Cardiac fibroblast (primary cell): ENCODE measurements around the gene METTL2B.

Source experiments
- DNase-seq, 2 donors: peaks; one replicate each; pipeline versions ENCODE4 v3.0.0 to v3.0.0-alpha.2; 2010; ENCODE audit warnings: low read depth in 2 of 2
- H3K4me3 ChIP-seq, 2 donors: replicated peaks in 1 of 2; 1 replicate in 1 of 2; 2 replicates in 1 of 2; pipeline ENCODE4 v1.5.1; 2011; ENCODE audit warnings: low read depth in 2 of 2, low read length in 2 of 2, mild to moderate bottlenecking in 2 of 2, moderate library complexity in 1 of 2
- CTCF ChIP-seq: IDR thresholded peaks from one replicate; pipeline ENCODE4 v1.5.1; 2011; ENCODE audit warnings: low read depth, mild to moderate bottlenecking, low read length, inconsistent platforms

METTL2B gene

GRCh38 chr7:128435327-128435686 lies 41.2 kb upstream of the METTL2B start:
- H3K4me3 ChIP-seq = no peak overlapping the region
- no peak for DNase-seq
- TF ChIP-seq CTCF = no peak

DNA sequence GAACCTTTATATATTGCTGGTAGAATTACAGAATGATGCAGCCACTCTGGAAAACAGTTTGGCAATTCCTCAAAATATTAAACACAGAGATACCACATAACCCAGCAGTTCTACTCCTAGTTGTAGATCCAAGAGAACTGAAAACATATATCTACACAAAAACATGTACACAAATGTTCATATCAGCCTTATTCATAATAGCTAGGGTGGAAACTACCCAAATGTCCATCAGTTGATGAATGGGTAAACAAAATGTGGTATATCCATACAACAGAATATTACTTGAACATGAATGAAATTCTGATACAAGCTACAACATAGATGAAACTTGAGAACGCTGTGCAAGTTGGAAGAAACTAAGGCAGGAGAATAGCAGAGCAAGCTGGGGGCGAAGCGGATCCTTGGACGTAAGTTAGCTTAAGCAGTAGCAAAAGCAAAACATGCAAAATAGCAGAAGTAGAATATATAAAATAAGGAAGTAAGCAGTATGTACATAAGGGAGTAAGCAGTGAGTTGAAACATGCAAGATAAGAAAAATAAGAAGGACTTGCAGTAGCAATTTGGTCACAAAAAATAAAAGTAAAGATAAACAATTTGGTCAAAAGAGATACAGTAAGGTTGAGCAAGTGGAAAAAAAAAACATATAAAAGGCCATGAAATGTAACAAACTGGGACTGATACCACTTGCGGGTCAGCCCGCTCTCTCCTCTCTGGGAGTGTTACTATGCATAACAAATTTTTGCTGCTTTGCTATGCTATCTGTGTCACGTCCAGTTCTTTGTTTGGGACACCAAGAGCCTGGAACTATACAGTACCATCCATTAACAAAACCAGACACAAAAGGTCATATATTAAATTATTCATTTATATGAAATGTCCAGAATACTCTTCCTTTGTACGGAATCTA lies 38.9 kb upstream of the METTL2B start:
- DNase-seq = no peak
- TF ChIP-seq CTCF = no peak
- H3K4me3 ChIP-seq = no peak overlapping the region

DNA sequence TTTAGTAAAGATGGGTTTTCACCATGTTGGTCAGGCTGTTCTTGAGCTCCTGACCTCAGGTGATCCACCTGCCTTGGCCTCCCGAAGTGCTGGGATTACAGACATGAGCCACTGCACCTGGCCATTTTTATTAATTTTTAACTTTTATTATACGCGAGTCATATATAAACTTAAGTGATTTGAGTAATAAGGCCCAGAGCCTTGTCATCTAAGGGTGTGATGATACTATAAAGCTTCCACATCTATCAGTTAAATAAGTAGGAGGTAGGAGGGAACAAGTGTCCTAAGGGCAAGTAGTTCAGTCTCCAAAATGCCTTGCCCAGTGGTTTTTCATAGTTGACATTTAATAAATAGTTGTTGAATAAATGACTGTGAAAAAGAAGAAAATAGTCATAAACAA lies 34.2 kb upstream of the METTL2B start:
- DNase-seq = no peak
- TF ChIP-seq CTCF = no peak
- no peak overlapping the region for H3K4me3 ChIP-seq

- no peak for TF ChIP-seq CTCF
- no peak overlapping the region for H3K4me3 ChIP-seq
- DNase-seq = no peak
These were observed 32.5 kb upstream of the METTL2B start for GRCh38 chr7:128443831-128444600.

DNA sequence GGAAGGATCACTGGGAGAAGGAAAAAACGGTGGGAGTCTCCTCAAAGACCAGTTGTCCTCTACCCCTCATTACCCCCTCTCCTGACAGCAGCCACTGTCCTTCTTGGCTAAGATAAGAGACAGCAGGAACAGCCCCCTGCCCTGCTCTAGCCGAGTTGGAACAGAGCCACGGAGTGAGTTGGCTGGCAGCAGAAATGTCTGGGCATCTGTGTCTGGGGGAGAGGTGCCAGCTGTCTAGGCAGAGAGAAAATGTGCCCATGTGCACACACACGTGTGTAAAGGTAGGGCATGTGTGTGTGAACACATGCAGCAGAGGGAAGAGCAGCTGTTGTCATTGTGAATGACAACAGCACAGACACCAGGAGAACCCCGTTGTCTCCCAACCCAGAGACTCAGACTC lies 30.2 kb upstream of the METTL2B start:
- DNase-seq = no peak
- H3K4me3 ChIP-seq = no peak overlapping the region
- no peak for TF ChIP-seq CTCF

DNA sequence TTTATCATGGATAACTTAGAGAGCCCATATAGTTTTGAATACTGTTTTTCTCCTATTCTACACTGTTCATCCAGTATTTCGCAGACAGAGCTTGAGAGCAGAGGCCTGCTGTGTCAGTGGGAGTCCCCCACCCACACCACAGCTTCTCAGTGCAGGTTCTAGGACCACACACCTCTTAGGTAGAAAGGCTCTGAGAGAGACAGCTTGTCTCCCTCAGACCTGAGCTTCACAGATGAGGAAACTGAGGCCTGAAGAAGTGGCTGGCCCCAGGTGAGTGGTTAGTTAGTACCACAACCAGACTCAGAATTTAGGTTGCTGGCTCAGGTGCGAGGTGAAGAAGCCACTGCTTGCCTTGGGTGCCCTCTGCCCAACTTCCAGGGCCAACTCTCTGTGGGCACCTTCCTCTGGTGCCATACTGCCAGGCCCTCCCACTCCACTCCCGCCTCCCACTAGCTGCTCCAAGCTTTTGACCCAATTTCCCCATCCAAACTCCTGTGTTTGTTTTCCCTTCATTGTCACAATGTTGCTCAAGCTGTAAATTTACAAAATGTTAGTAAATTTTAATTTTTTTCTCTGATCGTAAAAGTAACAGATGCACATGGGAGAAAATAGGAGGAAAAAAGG lies 28.5 kb upstream of the METTL2B start:
- no peak for DNase-seq
- no peak for TF ChIP-seq CTCF
- H3K4me3 ChIP-seq = no peak overlapping the region
